Urinary bladder (tissue), 4 donors: ENCODE results near the gene TTC32. TPM values are rescaled to one million over a fixed set of nuclear protein-coding genes. Genes with fewer than 3 reads are reported as not detected.

Experiments used
- DNase-seq: peaks from one replicate; pipeline ENCODE4 v3.0.0-alpha.2; 2015; ENCODE audit errors: extremely low spot score
- H3K27ac ChIP-seq: one replicate; pipeline ENCODE4 v1.5.1; 2013; ENCODE audit warnings: low read depth, mild to moderate bottlenecking, moderate library complexity
- H3K36me3 ChIP-seq: one replicate; pipeline ENCODE4 v1.6.1; 2013; ENCODE audit warnings: mild to moderate bottlenecking, moderate library complexity; ENCODE audit not compliant: insufficient read depth
- H3K4me1 ChIP-seq: one replicate; pipeline ENCODE4 v1.6.1; 2013; ENCODE audit warnings: mild to moderate bottlenecking, moderate library complexity; ENCODE audit not compliant: insufficient read depth
- H3K4me3 ChIP-seq: one replicate; pipeline ENCODE4 v1.5.1; 2013; ENCODE audit warnings: low read depth, low read length
- WGBS: extraction: QIAGEN DNeasy Blood & Tissue Kit; methylation state at CpG from one replicate; pipeline ENCODE4 v1.1.7; 2013; 5-methylcytosine and 5-hydroxymethylcytosine counted together
- polyA plus RNA-seq: library from polyadenylated mRNA; stranded (reverse); fragments of 200-250 nt; gene quantifications from one replicate; pipeline ENCODE4 v1.2.3, GENCODE V29; 2013
- total RNA-seq: library from RNA; depleted of rRNA; stranded (reverse); fragments of >200 nt; gene quantifications from one replicate; pipeline ENCODE4 v1.2.3, GENCODE V29; 2014
- donor health status: healthy with polysubstance abuse.
- donor health status: healthy.

TTC32 gene
- total and polyA plus RNA-seq, 2 donors = 19.0 to 20.9 TPM

DNA sequence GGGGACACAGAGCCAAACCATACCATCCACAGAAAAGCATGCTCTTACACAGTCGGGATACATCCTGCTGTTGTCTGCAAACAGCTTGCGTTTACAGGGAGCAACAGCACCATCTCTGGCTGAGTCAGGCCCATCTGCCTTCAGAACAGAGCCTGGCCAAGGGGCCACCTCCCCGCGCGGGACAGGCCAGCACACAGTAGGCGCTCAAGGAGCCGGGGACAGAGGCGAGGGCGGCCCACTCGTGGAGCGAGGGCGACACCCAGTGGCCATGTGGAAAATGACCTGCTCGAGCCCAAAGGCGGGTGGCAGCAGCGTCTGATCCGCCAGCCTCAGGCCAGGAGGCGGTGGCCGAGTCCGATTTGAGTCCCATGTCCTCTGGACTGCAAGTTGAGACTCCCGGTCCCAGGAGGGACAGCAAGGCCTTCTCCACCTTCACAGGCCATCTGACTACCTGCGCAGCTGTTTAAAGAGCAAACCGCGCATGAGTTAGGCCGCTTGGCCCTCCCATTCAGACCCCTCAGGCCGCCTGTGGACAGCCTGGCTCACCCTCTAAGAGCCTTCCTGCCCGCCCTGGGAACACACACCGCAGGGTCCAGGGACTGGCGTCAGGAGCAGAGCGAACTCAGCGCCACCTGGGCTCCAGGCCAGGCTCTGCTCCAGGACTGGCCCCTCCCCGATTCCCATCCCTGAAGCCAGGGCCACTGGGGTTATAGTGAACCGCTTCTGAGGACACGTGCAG is 38.3 kb downstream of the TTC32 start:
- no peak for DNase-seq
- Histone ChIP-seq H3K4me1 (no peaks in the 10 kb centered on the region), H3K27ac (no peak overlapping the region), H3K36me3 (no peaks in the 10 kb centered on the region), H3K4me3 (no peak overlapping the region)
- 19% methylated on average over 33 of the region's 33 CpGs for WGBS

DNA sequence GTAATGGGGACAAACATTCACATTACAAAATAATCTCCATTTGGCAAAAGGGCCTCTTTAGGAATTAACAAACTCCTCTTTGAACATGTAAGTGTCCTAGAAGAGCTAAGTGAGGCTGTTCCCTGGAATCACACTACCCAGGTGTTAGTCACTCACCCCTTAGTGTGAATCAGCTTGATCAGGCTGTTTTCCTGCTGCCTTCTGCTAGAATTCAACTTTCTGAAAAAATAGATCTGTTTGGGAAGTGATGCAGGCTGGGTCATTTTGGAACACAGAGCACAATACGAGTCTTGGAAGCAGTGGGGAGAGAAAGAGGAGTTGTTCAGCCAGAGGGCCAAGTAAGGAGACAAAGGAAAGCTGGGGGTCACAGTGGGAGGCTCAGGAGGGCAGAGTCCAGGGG is 40.0 kb downstream of the TTC32 start:
- H3K4me1 ChIP-seq = no peaks in the 10 kb centered on the region
- H3K36me3 ChIP-seq = no peaks in the 10 kb centered on the region
- 46% methylated on average over 1 of the region's 1 CpG for WGBS
- H3K4me3 ChIP-seq = no peak overlapping the region
- DNase-seq = no peak
- H3K27ac ChIP-seq = no peak overlapping the region

DNA sequence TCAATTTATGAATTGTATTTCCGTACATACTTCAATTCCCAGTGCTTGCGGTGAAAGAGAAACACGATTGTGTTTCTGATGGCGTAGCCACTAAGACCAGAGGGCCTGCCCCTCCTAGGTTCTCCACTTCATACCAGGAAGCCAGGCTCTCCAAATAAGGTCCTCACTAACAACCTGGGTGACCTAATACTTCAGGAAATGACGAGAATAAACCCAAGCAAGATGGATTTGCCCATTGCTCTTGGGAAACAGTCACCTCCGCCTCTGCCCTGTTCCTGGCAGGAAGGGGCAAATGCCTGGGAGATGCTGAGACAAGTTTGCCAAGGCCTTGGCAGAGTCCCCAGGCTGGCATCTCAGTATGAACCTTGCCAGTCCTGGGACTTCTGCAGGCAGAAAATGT is 41.8 kb downstream of the TTC32 start:
- no peak overlapping the region for H3K27ac ChIP-seq
- 88% methylated on average over 6 of the region's 6 CpGs for WGBS
- no peak overlapping the region for H3K4me3 ChIP-seq
- H3K36me3 ChIP-seq = no peaks in the 10 kb centered on the region
- no peak for DNase-seq
- H3K4me1 ChIP-seq = no peaks in the 10 kb centered on the region

DNA sequence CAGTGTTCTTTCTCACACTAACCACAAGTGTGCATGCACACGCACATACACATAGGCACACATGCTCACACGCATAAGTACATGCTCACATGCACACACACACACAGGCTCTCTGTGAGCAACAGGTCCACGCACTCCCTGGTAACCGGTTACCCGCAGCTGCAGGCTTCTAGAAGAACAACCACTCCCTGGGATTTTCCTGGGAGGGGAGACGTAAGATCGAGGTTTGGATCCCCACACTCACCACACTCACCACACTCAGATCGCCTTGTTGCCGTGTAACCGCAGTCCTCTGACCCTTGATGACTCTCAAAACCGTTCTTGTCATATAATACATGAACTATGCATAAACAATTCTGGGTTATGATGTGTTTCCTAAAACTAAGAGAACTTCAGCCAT is 42.2 kb downstream of the TTC32 start:
- DNase-seq = no peak
- H3K27ac ChIP-seq = no peak overlapping the region
- H3K4me1 ChIP-seq = no peaks in the 10 kb centered on the region
- H3K36me3 ChIP-seq = no peaks in the 10 kb centered on the region
- no peak overlapping the region for H3K4me3 ChIP-seq
- WGBS = 88% methylated on average over 11 of the region's 11 CpGs

DNA sequence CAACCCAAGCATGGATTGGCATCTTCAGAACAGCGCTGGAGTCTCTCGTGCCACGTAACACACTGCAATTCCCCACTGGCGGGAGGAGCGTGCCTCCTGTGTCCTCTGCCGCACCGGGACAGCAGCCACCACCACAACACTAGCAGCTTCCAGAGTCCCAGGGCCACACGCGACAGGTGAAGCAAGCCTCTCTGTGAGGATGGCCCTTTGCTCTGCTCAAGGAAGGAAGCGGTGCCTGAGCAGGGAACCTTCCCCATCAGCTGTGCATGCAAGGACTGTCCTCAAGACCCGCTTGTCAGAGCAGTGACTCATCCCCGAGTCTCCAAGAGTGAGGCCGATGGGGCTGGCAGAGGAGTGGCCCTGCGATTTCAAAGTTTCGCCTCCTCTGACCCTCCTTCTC is 44.0 kb downstream of the TTC32 start:
- 95% methylated on average over 15 of the region's 15 CpGs for WGBS
- DNase-seq = no peak
- no peaks in the 10 kb centered on the region for H3K36me3 ChIP-seq
- no peaks in the 10 kb centered on the region for H3K4me1 ChIP-seq
- no peak overlapping the region for H3K27ac ChIP-seq
- H3K4me3 ChIP-seq = no peak overlapping the region

DNA sequence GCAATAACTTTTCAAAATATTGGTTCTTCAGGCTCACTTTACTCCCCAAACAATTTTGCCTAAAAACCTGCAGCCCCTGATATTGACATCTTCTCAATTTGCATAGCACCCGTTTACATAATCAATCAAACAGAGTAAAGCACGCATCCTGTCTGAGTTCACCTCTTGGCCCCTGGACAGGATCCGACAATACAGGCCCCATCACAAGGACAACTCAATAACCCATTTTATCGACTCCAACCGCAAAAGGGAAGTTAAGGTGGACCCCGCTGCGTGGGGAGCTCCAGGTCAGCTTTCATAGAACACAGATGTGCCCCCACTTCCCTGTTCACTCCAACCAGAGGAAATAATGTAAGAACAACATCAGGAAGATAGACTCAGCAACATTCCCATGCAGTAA is 44.7 kb downstream of the TTC32 start:
- WGBS = 83% methylated on average over 7 of the region's 7 CpGs
- Histone ChIP-seq H3K4me3 (no peak overlapping the region), H3K36me3 (no peaks in the 10 kb centered on the region), H3K4me1 (no peaks in the 10 kb centered on the region), H3K27ac (no peak overlapping the region)
- DNase-seq = no peak

DNA sequence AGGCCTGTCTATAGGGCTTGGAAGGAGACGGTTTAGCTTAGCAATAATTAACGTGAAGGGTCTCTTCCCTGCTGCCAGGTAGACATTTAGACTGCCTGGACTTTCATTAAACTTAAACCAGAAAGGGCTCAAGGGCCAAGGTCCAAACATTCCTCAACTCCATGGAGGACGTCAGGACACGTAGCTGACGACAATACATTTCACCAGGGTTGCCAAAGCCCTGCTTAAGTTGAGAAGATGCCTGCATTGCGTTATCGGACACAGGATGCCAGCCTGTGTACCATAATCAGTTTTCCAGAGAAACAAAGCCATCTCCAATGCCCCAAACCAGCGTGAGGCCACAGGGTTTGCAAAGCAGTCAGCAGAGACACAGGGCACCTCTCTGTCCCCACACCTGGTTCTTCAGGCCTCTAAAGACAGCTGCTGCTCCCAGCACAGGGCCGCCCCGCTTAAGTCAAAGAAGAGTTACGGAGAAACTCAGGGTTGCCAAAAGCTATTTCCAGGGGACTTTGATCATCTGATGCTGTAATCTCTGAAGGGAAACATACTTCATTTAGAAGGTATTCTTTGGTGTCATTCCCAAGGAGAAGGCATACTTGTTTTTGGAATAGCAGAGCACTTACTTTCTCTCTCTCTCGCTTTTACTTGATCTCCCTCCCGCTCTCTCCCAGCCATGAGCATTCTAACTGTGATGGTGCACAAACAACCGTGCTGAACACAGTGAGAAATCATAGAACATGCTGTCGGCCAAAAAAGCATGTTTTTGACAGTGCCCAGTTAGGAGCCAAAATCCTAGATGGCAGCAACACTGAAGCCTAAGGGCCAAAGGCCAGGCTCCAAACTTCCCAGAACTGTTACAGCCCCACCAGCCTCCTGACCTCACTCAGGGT is 46.0 kb downstream of the TTC32 start:
- Histone ChIP-seq H3K27ac (no peak overlapping the region), H3K36me3 (no peaks in the 10 kb centered on the region), H3K4me1 (no peaks in the 10 kb centered on the region), H3K4me3 (no peak overlapping the region)
- whole genome bisulfite sequencing = 61% methylated on average over 15 of the region's 15 CpGs
- DNase-seq = no peak

DNA sequence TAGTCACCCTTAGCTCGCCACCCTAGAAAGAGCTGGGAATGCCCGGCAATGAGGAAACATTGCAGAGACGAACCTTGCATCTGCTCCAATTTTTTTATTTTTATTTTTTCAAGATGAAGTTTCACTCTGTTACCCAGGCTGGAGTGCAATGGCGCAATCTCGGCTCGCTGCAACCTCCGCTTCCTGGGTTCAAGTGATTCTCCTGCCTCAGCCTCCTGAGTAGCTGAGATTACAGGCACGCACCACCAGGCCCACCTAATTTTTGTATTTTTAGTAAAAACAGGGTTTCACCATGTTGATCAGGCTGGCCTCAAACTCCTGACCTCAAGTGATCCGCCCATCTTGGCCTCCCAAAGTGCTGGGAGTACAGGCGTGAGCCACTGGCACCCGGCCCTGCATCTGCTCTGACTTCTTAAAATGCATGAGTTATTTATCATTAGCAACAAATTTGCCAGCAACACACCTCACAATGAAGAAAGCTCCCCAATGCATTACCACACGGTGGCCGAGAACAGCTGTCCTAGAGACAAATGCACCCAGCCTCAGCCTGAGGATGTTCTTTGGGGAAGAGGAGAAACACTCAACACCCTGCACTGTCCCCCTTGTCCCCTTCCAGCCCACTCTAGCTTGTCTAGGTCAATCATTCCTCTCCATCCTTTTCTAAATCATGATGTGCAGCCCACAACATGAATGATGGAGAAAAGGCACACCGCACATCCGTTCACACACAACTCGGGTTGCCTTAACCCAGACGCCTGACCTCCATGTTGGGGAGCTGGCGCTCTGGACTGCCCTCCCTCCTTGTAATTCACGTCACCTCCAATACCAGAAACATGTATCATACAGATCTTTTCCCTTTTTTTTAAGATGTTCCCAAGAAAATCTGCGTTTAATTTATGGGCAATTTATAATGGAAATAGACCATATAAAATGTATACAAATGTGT is 46.9 kb downstream of the TTC32 start:
- DNase-seq = no peak
- 95% methylated on average over 20 of the region's 20 CpGs for WGBS
- Histone ChIP-seq H3K27ac (no peak overlapping the region), H3K36me3 (no peaks in the 10 kb centered on the region), H3K4me1 (no peaks in the 10 kb centered on the region), H3K4me3 (no peak overlapping the region)

DNA sequence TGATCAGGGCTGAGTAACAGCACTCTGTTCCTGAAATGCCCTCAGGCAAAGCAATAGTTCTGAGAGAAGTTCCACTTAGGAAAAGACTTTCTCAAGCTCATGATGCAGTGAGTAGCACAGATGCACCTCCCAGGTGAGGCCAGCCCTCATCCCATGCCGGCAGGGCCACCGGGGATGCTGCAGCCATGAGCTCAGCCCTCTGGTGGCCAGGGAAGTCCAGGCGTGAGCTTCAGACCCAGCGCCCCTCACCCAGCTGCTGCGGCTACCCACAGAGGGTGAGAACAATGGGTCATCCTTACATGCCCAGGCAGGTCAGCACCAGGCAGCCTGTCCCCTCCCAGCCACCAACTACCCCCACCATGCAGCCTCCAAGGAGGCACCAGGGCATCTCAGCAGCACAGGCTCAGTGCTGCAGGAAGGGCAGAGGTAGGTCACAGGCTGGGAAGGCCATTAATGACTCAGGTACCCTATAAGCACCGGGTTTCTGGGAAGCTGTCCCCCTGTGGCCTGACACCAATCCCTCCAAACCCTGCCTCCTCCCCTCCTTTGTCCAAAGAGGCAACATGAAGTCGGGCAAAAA is 50.6 kb downstream of the TTC32 start:
- Histone ChIP-seq H3K36me3 (no peaks in the 10 kb centered on the region), H3K4me1 (no peaks in the 10 kb centered on the region), H3K27ac (no peak overlapping the region), H3K4me3 (no peak overlapping the region)
- 77% methylated on average over 7 of the region's 7 CpGs for WGBS
- DNase-seq = no peak

DNA sequence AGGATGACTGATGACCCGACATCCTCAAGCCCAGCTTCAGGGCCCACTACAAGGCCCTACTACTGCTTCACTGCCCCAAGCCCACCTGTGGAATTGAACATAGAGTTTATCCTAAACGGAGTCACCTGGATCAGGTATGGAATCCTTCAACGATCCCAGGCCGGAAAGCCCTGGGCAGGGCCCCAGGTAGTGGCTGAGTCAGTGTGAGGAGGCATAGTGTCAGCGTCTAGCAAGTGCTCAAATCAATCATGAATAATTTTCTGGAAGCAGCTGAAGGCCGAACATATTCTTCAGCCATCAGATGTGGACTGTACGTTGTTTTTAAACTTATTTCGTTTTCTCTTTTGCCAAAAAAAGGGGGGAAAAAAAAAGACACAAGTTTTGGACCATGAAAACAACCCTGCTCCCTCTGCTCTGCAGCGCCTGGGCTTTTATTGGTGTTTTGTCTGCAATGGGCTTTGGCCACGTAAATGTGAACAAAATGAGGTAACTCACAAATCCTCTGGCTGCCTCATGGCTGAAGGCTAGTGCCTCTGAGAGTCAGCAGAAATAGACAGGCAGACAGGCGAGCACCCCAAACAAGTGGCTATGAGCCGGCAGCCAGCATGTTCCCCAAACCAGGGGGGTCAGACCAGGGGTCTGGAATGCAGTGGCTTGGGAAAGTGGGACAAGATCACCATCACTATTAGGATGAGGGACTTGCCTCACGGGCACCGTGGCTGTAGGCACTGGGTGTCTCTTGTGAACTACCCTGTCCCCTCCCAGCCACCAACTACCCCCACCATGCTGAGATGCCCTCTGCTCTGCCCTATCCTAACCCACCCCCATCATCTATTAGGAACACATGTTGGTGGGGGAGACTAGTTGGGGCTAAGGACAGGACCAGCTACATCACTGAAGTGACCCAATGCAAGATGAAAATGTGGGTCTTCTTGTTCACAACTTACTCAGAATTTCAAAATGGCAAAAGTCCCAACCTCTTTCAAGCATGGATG is 51.4 kb downstream of the TTC32 start:
- no peaks in the 10 kb centered on the region for H3K36me3 ChIP-seq
- no peak overlapping the region for H3K4me3 ChIP-seq
- H3K4me1 ChIP-seq = no peaks in the 10 kb centered on the region
- DNase-seq = no peak
- WGBS = 89% methylated on average over 14 of the region's 14 CpGs
- H3K27ac ChIP-seq = no peak overlapping the region

DNA sequence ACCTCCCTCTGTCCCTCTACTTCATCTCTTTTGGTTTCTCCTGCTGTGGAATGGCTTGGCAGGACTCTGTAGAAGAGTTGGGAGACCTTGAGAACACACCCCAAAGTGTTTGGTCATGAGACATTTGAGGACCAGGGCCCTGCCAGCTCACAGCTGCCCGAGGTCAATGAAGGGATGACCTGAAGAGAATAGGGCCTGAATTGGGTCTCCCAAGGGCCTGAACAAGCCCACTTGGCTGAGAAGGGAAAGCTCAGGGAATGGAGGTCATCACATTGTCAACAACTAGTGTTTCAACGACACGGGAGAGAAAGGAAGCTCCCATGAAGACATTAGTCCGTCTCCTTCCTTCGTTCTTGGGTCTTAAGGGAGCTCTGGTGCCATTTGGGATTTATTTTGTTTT is 52.8 kb downstream of the TTC32 start:
- Histone ChIP-seq H3K36me3 (no peaks in the 10 kb centered on the region), H3K4me1 (no peaks in the 10 kb centered on the region), H3K4me3 (no peak overlapping the region), H3K27ac (no peak overlapping the region)
- DNase-seq = no peak
- WGBS = 92% methylated on average over 5 of the region's 5 CpGs

DNA sequence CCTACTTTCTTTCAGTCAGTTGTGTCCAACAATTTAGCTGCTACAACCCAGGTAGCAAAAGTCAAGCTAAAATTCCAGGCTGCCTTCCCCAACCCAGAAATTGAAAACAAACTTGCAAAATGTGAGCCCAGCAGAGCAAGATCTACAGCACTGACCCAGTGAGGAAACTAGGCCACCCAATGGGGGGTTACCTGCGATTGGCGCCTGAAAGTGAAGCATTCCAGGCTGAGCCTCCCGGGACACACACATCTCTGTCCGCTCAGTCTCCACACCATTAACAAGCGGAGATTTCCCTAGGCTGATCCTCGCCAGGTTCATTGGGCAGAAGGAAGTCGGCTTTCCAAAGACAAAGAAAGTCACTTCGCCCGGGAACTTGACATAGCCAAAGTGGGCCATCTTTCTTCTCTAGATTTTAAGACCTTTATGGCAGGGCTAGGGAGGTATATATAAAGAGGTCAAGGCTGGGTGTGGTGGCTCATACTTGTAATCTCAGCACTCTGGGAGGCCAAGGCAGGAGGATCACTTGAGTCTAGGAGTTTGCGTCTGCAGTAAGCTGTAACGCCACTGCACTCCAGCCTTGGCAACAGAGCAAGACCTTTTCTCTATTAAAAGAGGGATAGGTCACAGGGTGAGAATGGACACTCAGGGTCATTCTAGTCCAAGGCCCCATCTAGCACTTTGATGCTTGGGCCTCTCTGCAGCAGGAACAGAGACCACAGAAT is 53.6 kb downstream of the TTC32 start:
- Histone ChIP-seq H3K27ac (no peak overlapping the region), H3K4me1 (no peaks in the 10 kb centered on the region), H3K4me3 (no peak overlapping the region), H3K36me3 (no peaks in the 10 kb centered on the region)
- DNase-seq = no peak
- 93% methylated on average over 11 of the region's 11 CpGs for WGBS
